HG03442 (cell line): Measurements from ENCODE around the gene FRMD3.

ENCODE experiments used
- ATAC-seq: cut with Tn5 transposase; IDR thresholded peaks from one replicate; pipeline ENCODE4 v1.9.1; 2021; ENCODE audit warnings: mild to moderate bottlenecking, moderate library complexity; ENCODE audit not compliant: unreplicated experiment

The FRMD3 gene

DNA sequence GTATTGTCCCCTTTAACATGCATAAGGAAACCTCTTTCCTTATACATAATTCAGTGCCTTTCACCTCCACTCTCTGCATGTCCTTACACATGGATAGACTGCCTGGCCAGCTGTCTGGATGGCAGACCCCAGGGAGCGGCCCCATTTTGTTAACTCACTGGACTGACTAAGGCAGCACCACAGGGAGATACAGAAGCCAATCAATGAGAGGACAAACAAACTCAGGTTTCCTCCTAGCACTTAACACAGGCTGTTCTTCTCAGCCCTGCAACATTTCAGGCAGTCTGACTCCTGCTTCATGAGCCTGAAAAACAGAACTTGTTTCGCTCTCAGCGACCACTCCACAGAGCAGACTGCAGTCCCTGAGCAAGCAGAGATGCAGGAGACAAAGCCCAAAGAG is 339.8 kb downstream of the FRMD3 start:
- no peak for ATAC-seq

DNA sequence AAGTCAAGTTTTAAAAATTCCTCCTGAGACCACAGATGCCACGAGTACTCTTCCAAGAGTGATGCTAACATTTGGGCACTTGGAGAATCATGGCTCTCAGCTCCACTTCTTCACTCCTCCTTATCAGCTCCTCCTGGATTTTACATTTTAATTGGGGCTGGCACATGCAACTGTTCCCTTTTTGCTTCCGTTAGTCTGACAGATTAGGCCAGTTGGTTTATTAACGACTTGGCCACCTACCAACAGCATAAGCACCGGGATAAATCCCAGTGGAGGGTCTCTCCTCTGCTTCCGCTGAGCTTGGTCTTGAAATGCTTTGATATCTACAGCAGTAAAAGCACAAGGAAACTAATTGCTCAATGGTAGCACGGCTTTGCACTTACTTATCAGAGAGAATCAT is 340.6 kb downstream of the FRMD3 start:
- ATAC-seq: no peak

DNA sequence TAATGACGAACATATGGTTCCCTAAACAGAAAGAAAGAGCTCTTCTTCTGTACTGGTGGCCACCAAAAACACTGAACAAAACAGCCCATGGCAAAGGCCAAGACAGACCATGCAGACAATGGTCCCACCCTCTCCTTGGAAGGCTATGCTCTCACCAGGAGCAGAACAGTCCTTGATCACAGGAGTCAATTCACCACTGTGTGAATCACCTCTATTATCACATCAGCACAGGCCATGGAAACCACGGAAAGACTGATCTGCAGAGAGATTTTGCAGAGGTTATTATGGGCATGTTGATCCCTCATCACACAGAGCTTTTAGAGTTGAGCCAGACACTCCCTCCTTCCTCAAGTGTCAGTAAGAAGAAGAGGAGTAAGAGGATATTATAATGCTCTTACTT is 341.3 kb downstream of the FRMD3 start:
- ATAC-seq: no peak
